Liver (tissue), 9 donors: ENCODE results near the gene VSIG10L2. TPM values are rescaled to one million over a fixed set of nuclear protein-coding genes. Genes with fewer than 3 reads are reported as not detected.
"Not testable (repeated sequence)": the region's sequence is repeated elsewhere in the genome, so short reads cannot be mapped to it uniquely, and the experiment has no call there.

ENCODE experiments used
- DNase-seq: peaks from one replicate; pipeline ENCODE4 v3.0.0-alpha.2; 2017; ENCODE audit warnings: low spot score
- H3K27ac ChIP-seq, 2 donors: one replicate each; pipeline ENCODE4 v1.7.0; 2013; ENCODE audit warnings: inconsistent platforms in 2 of 2, low read length in 2 of 2, control low read depth in 1 of 2, low read depth in 1 of 2, mild to moderate bottlenecking in 1 of 2
- H3K27me3 ChIP-seq, 4 donors: one replicate each; pipeline versions ENCODE4 v1.6.1 to v1.7.0; 2013; ENCODE audit warnings: low read length in 3 of 4, inconsistent platforms in 1 of 4, mild to moderate bottlenecking in 1 of 4, moderate library complexity in 1 of 4; ENCODE audit not compliant: control insufficient read depth in 4 of 4, insufficient read depth in 4 of 4
- H3K36me3 ChIP-seq, 4 donors: one replicate each; pipeline versions ENCODE4 v1.6.1 to v1.7.0; 2013; ENCODE audit warnings: low read length in 3 of 4, mild to moderate bottlenecking in 3 of 4, low read depth in 1 of 4, moderate library complexity in 1 of 4; ENCODE audit not compliant: control insufficient read depth in 4 of 4, insufficient read depth in 3 of 4
- H3K4me1 ChIP-seq, 4 donors: one replicate each; pipeline versions ENCODE4 v1.6.1 to v1.7.0; 2013; ENCODE audit warnings: low read length in 3 of 4, mild to moderate bottlenecking in 3 of 4, moderate library complexity in 1 of 4; ENCODE audit not compliant: control insufficient read depth in 4 of 4, insufficient read depth in 4 of 4
- H3K4me3 ChIP-seq, 3 donors: one replicate each; pipeline versions ENCODE4 v1.6.1 to v1.7.0; 2013; ENCODE audit warnings: low read length in 3 of 3, control low read depth in 1 of 3, low read depth in 1 of 3, mild to moderate bottlenecking in 1 of 3
- H3K9ac ChIP-seq, 2 donors: one replicate each; pipeline ENCODE4 v1.7.0; 2013; ENCODE audit warnings: low read length in 2 of 2, mild to moderate bottlenecking in 2 of 2, moderate library complexity in 2 of 2, control low read depth in 1 of 2, low read depth in 1 of 2
- H3K9me3 ChIP-seq, 4 donors: one replicate each; pipeline versions ENCODE4 v1.6.1 to v1.7.0; 2013; ENCODE audit warnings: low read length in 3 of 4; ENCODE audit not compliant: control insufficient read depth in 4 of 4
- EGR1 ChIP-seq, 2 donors: IDR thresholded peaks; 2 replicates each; pipeline ENCODE4 v1.6.1; 2016 to 2018; ENCODE audit warnings: antibody characterized with exemption in 2 of 2, low read depth in 2 of 2
- FOXA1 ChIP-seq: IDR thresholded peaks from 2 replicates; pipeline ENCODE4 v1.6.1; 2016; ENCODE audit warnings: antibody characterized with exemption
- FOXA2 ChIP-seq: IDR thresholded peaks from 2 replicates; pipeline ENCODE4 v1.6.1; 2016; ENCODE audit warnings: antibody characterized with exemption
- GABPA ChIP-seq, 2 donors: IDR thresholded peaks in 1 of 2; conservative IDR thresholded peaks in 1 of 2; 2 replicates each; pipeline ENCODE4 v1.6.1; 2016; ENCODE audit warnings: antibody characterized with exemption in 2 of 2, mild to moderate bottlenecking in 1 of 2, moderate library complexity in 1 of 2
- HNF4A ChIP-seq, 2 donors: conservative IDR thresholded peaks; 2 replicates each; pipeline ENCODE4 v1.6.1; 2016; ENCODE audit warnings: antibody characterized with exemption in 2 of 2, mild to moderate bottlenecking in 2 of 2
- HNF4G ChIP-seq: IDR thresholded peaks from 2 replicates; pipeline ENCODE4 v1.6.1; 2016; ENCODE audit warnings: antibody characterized with exemption
- JUND ChIP-seq, 2 donors: IDR thresholded peaks; 2 replicates each; pipeline ENCODE4 v1.6.1; 2016; ENCODE audit warnings: antibody characterized with exemption in 2 of 2
- NR2F2 ChIP-seq: IDR thresholded peaks from 2 replicates; pipeline ENCODE4 v1.6.1; 2016; ENCODE audit warnings: antibody characterized with exemption
- RAD21 ChIP-seq, 2 donors: IDR thresholded peaks; 2 replicates each; pipeline ENCODE4 v1.6.1; 2016; ENCODE audit warnings: antibody characterized with exemption in 2 of 2, mild to moderate bottlenecking in 2 of 2
- RXRA ChIP-seq, 2 donors: IDR thresholded peaks; 2 replicates each; pipeline ENCODE4 v1.6.1; 2017 to 2018; ENCODE audit warnings: antibody characterized with exemption in 2 of 2, mild to moderate bottlenecking in 1 of 2
- SP1 ChIP-seq: IDR thresholded peaks from 2 replicates; pipeline ENCODE4 v1.6.1; 2018; ENCODE audit warnings: antibody characterized with exemption, mild to moderate bottlenecking
- TAF1 ChIP-seq: conservative IDR thresholded peaks from 2 replicates; pipeline ENCODE4 v1.6.1; 2016; ENCODE audit warnings: antibody characterized with exemption, mild to moderate bottlenecking
- WGBS: extraction: QIAGEN DNeasy Blood & Tissue Kit; methylation state at CpG from one replicate; pipeline ENCODE4 v1.1.7; 2013; 5-methylcytosine and 5-hydroxymethylcytosine counted together
- polyA plus RNA-seq, 2 donors: library from polyadenylated mRNA; stranded (reverse) in 1 of 2; unstranded in 1 of 2; fragments of 200-250 nt in 1 of 2; fragments of >200 nt in 1 of 2; fragmentation: Nextera tagmentation in 1 of 2; extraction: Ambion mirVana in 1 of 2; gene quantifications; one replicate each; pipeline versions ENCODE4 v1.2.1 to v1.2.3, GENCODE V29; 2013 to 2015
- total RNA-seq, 2 donors: library from RNA; depleted of rRNA; stranded (reverse); fragments of >200 nt; gene quantifications; one replicate each; pipeline ENCODE4 v1.2.3, GENCODE V29; 2014
- TF ChIP-seq, protein P1 (sequence below): IDR thresholded peaks from 2 replicates; pipeline ENCODE4 v1.6.1; 2016; ENCODE audit warnings: antibody characterized with exemption
- donor health status: healthy.
- donor health status: healthy.
- donor health status: healthy.
- donor health status: healthy.
- donor health status: healthy.

The VSIG10L2 gene
- total and polyA plus RNA-seq, 4 donors, result not detected

- TF ChIP-seq JUND (IDR thresholded peaks at IDR 0.05), result no peak
These were observed 34.6 kb downstream of the VSIG10L2 start (continued) for GRCh38 chr11:125980436-125980835.

- 94% methylated on average over 3 of the region's 3 CpGs for WGBS
- Histone ChIP-seq H3K4me1 (peaks cover 0 to 18% (median 6%) of the 10 kb centered on the region in 4 donors), H3K9ac (no peak overlapping the region), H3K4me3 (no peak overlapping the region), H3K27ac (no peak overlapping the region), H3K36me3 (no peaks in the 10 kb centered on the region), H3K9me3 (no peaks in the 10 kb centered on the region), H3K27me3 (no peaks in the 10 kb centered on the region)
- TF ChIP-seq FOXA1 (no peak), GABPA (IDR thresholded peaks at IDR 0.05 in 1 of 2, conservative IDR thresholded peaks at IDR 0.05 in 1 of 2) (no peak), HNF4A (conservative IDR thresholded peaks at IDR 0.05) (no peak), NR2F2 (no peak), SP1 (no peak), HNF4G (no peak), EGR1 (IDR thresholded peaks at IDR 0.05; ENCODE audit: low read depth in 2 of 2) (no peak)
- no peak for DNase-seq
These were observed 36.5 kb downstream of the VSIG10L2 start for GRCh38 chr11:125982348-125982730.

DNA sequence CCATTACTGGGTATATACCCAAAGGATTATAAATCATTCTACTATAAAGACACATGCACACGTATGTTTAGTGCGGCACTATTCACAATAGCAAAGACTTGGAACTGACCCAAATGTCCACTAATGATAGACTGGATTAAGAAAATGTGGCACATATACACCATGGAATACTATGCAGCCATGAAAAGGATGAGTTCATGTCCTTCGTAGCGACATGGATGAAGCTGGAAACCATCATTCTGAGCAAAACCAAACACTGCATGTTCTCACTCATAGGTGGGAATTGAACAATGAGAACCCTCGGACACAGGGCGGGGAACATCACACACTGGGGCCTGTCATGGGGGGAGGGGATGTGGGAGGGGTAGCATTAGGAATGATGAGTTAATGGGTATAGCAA is 40.1 kb downstream of the VSIG10L2 start:
- H3K4me3 ChIP-seq, H3K27ac ChIP-seq, H3K36me3 ChIP-seq, DNase-seq, H3K9me3 ChIP-seq, H3K27me3 ChIP-seq, H3K9ac ChIP-seq: not testable (repeated sequence)
- WGBS, result 98% methylated on average over 6 of the region's 6 CpGs
- H3K4me1 ChIP-seq, result peaks cover 7 to 17% (median 14%) of the 10 kb centered on the region in 4 donors

- no peak for DNase-seq
- Histone ChIP-seq H3K4me1 (peaks cover 7 to 17% (median 14%) of the 10 kb centered on the region in 4 donors), H3K9me3 (no peaks in the 10 kb centered on the region), H3K36me3 (no peaks in the 10 kb centered on the region), H3K27me3 (no peaks in the 10 kb centered on the region), H3K9ac (no peak overlapping the region), H3K4me3 (no peak overlapping the region), H3K27ac (no peak overlapping the region)
- TF ChIP-seq HNF4A (conservative IDR thresholded peaks at IDR 0.05), result peak in 1 of 2 donors; percentile 32
- TF ChIP-seq RXRA (IDR thresholded peaks at IDR 0.05), result peak in 1 of 2 donors; percentile 11
- TF ChIP-seq HNF4G, result no peak
- TF ChIP-seq FOXA2, result peak; percentile 16
- 46% methylated on average over 5 of the region's 5 CpGs for WGBS
These were observed 41.3 kb downstream of the VSIG10L2 start for GRCh38 chr11:125987066-125987641.

DNA sequence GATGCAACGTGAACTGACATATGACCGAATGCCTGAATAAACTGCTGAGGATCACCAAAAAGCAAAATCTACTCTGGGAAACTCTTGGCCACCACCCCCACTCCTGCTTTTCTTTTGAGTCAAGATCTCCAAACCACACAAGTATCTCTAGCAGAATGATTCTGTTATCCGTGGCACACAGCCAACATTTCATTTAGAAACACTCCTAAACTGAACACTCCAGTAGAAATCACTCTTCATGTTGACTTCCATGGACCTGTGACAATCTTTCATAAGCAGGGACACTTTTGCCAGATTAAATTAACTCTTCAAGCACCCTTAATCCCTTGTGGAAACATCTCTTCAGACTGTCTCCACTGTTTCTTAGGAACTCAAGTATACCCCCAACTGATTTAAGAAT is 44.4 kb downstream of the VSIG10L2 start:
- Histone ChIP-seq H3K36me3 (peaks cover 0 to 6% (median 2%) of the 10 kb centered on the region in 4 donors), H3K4me3 (no peak overlapping the region), H3K9me3 (no peaks in the 10 kb centered on the region), H3K9ac (no peak overlapping the region), H3K27ac (peak overlapping the region; percentile 3 to 59), H3K27me3 (no peaks in the 10 kb centered on the region), H3K4me1 (peaks cover 7 to 17% (median 14%) of the 10 kb centered on the region in 4 donors)
- TF ChIP-seq FOXA2 (peak; percentile 65), RAD21 (IDR thresholded peaks at IDR 0.05) (peak; percentile 28 to 31), TAF1 (no peak), RXRA (IDR thresholded peaks at IDR 0.05) (peak in 1 of 2 donors; percentile 41), HNF4A (conservative IDR thresholded peaks at IDR 0.05) (peak; percentile 15 to 53)
- TF ChIP-seq, protein P1, sequence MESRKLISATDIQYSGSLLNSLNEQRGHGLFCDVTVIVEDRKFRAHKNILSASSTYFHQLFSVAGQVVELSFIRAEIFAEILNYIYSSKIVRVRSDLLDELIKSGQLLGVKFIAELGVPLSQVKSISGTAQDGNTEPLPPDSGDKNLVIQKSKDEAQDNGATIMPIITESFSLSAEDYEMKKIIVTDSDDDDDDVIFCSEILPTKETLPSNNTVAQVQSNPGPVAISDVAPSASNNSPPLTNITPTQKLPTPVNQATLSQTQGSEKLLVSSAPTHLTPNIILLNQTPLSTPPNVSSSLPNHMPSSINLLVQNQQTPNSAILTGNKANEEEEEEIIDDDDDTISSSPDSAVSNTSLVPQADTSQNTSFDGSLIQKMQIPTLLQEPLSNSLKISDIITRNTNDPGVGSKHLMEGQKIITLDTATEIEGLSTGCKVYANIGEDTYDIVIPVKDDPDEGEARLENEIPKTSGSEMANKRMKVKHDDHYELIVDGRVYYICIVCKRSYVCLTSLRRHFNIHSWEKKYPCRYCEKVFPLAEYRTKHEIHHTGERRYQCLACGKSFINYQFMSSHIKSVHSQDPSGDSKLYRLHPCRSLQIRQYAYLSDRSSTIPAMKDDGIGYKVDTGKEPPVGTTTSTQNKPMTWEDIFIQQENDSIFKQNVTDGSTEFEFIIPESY, result peak; percentile 20
- 27% methylated on average over 3 of the region's 3 CpGs for WGBS
- DNase-seq, result no peak
